Natural killer cell (primary cell): ENCODE measurements around the gene PIGT. TPM values are rescaled to one million over a fixed set of nuclear protein-coding genes. Genes with fewer than 3 reads are reported as not detected.

Experiments used
- ATAC-seq, 3 donors: fragments of 150-1000 bp in 2 of 3; fragments of 200-7000 bp in 1 of 3; cut with Tn5 transposase; 1 replicate in 1 of 3; 2 replicates in 2 of 3; pipeline ENCODE4 v1.10.0; 2021; ENCODE audit warnings: mild to moderate bottlenecking in 2 of 3, moderate library complexity in 2 of 3
- DNase-seq, 2 donors: peaks; one replicate each; pipeline versions ENCODE4 v3.0.0 to v3.0.0-alpha.2; 2013 to 2021; ENCODE audit warnings: mixed read lengths in 1 of 2
- H3K27ac ChIP-seq: one replicate; pipeline ENCODE4 v1.5.1; 2013; ENCODE audit warnings: mild to moderate bottlenecking, low read length
- H3K27me3 ChIP-seq: one replicate; pipeline ENCODE4 v1.6.1; 2013; ENCODE audit warnings: low read length; ENCODE audit not compliant: control insufficient read depth, insufficient read depth
- H3K36me3 ChIP-seq: one replicate; pipeline ENCODE4 v1.6.1; 2013; ENCODE audit warnings: low read length; ENCODE audit not compliant: control insufficient read depth, insufficient read depth
- H3K4me1 ChIP-seq: one replicate; pipeline ENCODE4 v1.6.1; 2013; ENCODE audit warnings: low read length; ENCODE audit not compliant: control insufficient read depth, insufficient read depth
- H3K4me3 ChIP-seq: one replicate; pipeline ENCODE4 v1.5.1; 2013; ENCODE audit warnings: low read length
- H3K9me3 ChIP-seq: one replicate; pipeline ENCODE4 v1.6.1; 2013; ENCODE audit warnings: low read length; ENCODE audit not compliant: control insufficient read depth, insufficient read depth
- H3K27ac Mint-ChIP-seq, 2 donors: one replicate each; pipeline ENCODE4 v1.8.0; 2022; ENCODE audit warnings: mild to moderate bottlenecking in 2 of 2, mixed read lengths in 2 of 2, moderate library complexity in 1 of 2
- H3K27me3 Mint-ChIP-seq, 2 donors: one replicate each; pipeline ENCODE4 v1.8.0; 2022; ENCODE audit warnings: low read depth in 2 of 2, mixed read lengths in 2 of 2
- H3K36me3 Mint-ChIP-seq: one replicate; pipeline ENCODE4 v1.8.0; 2022; ENCODE audit warnings: mixed read lengths
- H3K4me1 Mint-ChIP-seq, 2 donors: one replicate each; pipeline ENCODE4 v1.8.0; 2022; ENCODE audit warnings: mixed read lengths in 2 of 2
- H3K4me3 Mint-ChIP-seq: one replicate; pipeline ENCODE4 v1.8.0; 2022; ENCODE audit warnings: mild to moderate bottlenecking, moderate library complexity, mixed read lengths
- H3K9me3 Mint-ChIP-seq, 2 donors: one replicate each; pipeline ENCODE4 v1.8.0; 2022; ENCODE audit warnings: mixed read lengths in 2 of 2
- WGBS: methylation state at CpG from one replicate; pipeline ENCODE4 v1.1.7; 2013; ENCODE audit warnings: missing lambda C conversion rate; ENCODE audit not compliant: insufficient coverage; 5-methylcytosine and 5-hydroxymethylcytosine counted together
- intact Hi-C: fragments of 100-400 bp; cut with micrococcal nuclease; formaldehyde crosslinking; loops from one replicate; pipeline ENCODE4 v1.14.2; 2022
- total RNA-seq, 4 donors: library from RNA; stranded (reverse); fragments of 120-200 nt in 1 of 4; gene quantifications; one replicate each; pipeline versions ENCODE4 v1.2.3 to v1.2.4, GENCODE V29; 2013 to 2022
- TF ChIP-seq, protein P1 (sequence below): fragments of 200-600 bp; IDR thresholded peaks from one replicate; pipeline ENCODE4 v1.8.0; 2022; ENCODE audit warnings: antibody characterized with exemption

PIGT gene
- total RNA-seq, 3 donors from 2014 or later (not counting 1 experiment from before 2014, with no cell fraction given): 173 to 190 (median 187) TPM

DNA sequence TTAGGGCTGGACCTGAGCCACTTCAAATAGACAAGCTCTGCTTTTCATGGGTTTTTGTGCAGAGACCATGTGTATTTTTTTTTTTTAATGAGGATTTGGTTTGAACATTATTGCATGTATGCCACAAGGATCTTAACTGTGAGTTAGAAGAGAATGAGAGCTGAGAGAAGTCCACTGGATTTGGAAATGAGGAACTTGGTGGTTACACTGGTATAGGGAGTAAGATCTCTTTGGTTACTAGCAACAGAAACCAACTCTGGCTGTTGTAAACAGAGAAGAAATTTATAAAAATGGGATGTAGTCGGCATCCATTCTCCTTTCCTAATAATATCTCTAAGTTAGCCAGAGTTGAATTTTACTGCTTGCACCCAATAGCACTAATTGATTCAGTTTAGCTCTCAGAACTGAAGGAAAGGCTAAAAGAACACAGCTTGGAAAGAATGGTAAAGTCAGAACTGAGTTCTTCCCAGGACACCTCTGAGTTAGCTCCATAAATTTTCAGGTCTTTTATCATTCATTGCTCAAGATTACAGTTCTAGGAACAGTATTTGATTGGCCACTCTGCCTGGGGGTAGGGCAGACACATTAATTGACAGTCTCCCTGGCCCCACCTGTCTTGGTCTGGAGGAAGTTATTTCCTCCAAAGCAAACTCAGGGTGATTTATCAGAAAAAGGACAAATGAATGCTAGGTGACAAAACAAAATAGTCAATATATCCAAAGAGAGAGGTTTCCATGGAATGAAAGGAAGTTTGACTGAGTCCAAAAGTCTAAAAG lies 49.7 kb downstream of the PIGT start:
- Histone ChIP-seq H3K27ac (no peak overlapping the region), H3K27me3 (peaks cover 19% of the 10 kb centered on the region), H3K4me1 (peaks cover 12% of the 10 kb centered on the region), H3K9me3 (no peaks in the 10 kb centered on the region), H3K36me3 (no peaks in the 10 kb centered on the region), H3K4me3 (no peak overlapping the region)
- Mint-ChIP-seq H3K4me3 (no peak overlapping the region), H3K4me1 (peaks cover 0 to 7% of the 10 kb centered on the region in 2 donors), H3K27ac (no peak overlapping the region), H3K36me3 (no peaks in the 10 kb centered on the region), H3K27me3 (peaks cover 17 to 23% of the 10 kb centered on the region in 2 donors), H3K9me3 (no peaks in the 10 kb centered on the region)
- no peak for DNase-seq
- no peak for ATAC-seq
- WGBS: 0% methylated on average over 1 of the region's 1 CpG
- TF ChIP-seq, protein P1, sequence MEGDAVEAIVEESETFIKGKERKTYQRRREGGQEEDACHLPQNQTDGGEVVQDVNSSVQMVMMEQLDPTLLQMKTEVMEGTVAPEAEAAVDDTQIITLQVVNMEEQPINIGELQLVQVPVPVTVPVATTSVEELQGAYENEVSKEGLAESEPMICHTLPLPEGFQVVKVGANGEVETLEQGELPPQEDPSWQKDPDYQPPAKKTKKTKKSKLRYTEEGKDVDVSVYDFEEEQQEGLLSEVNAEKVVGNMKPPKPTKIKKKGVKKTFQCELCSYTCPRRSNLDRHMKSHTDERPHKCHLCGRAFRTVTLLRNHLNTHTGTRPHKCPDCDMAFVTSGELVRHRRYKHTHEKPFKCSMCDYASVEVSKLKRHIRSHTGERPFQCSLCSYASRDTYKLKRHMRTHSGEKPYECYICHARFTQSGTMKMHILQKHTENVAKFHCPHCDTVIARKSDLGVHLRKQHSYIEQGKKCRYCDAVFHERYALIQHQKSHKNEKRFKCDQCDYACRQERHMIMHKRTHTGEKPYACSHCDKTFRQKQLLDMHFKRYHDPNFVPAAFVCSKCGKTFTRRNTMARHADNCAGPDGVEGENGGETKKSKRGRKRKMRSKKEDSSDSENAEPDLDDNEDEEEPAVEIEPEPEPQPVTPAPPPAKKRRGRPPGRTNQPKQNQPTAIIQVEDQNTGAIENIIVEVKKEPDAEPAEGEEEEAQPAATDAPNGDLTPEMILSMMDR: no peak
- intact Hi-C loops: no loop called here

DNA sequence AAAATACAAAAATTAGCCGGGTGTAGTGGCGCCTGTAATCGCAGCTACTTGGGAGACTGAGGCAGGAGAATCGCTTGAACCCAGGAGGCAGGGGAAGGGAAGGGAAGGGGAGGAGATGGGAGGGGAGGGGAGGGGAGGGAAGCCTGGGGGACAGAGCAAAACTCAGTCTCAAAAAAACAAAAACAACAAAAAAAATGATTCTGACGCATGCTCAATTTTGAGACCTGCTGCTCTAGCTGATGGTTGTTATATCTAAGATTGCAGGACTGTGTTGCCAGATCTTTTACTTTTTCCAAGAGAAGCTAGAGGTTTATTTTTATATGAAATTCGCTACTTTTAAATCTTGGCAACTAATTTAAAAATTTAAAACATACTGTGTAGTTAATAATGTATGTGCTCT lies 51.2 kb downstream of the PIGT start:
- Histone ChIP-seq H3K27ac (no peak overlapping the region), H3K27me3 (peaks cover 27% of the 10 kb centered on the region), H3K4me3 (no peak overlapping the region), H3K9me3 (no peaks in the 10 kb centered on the region), H3K36me3 (no peaks in the 10 kb centered on the region), H3K4me1 (peaks cover 14% of the 10 kb centered on the region)
- WGBS: 95% methylated on average over 4 of the region's 6 CpGs
- H3K27ac Mint-ChIP-seq: no peak overlapping the region
- DNase-seq (no peak), ATAC-seq (no peak)
- peaks cover 25 to 26% of the 10 kb centered on the region in 2 donors for H3K27me3 Mint-ChIP-seq
- H3K4me1 Mint-ChIP-seq: peaks cover 0 to 7% of the 10 kb centered on the region in 2 donors
- no peaks in the 10 kb centered on the region for H3K9me3 Mint-ChIP-seq
- intact Hi-C loops: no loop called here
- H3K36me3 Mint-ChIP-seq: no peaks in the 10 kb centered on the region
- no peak overlapping the region for H3K4me3 Mint-ChIP-seq
- TF ChIP-seq, protein P1: no peak

DNA sequence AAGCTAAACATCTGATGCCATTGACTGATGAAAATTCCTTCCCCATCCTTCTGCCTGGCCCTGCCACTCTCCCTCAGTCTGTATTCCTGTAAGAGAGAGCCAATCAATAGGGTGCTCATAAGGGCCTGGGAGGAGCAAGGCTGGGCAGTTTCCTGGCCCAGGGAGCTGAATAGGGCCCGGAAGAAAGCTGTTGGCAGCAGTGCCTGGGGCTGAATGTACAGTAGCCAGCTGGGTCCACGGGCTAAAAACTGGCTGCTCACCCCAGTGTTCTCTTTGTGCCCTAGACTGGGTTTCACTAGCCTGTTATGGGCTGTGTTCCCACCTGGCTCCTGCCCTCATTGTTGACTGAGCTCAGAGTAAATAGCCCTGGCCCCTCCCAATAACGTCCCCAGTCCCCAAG lies 51.9 kb downstream of the PIGT start:
- ATAC-seq (no peak), DNase-seq (no peak)
- no peaks in the 10 kb centered on the region for H3K9me3 ChIP-seq
- H3K4me1 ChIP-seq: peaks cover 14% of the 10 kb centered on the region
- H3K27ac ChIP-seq: no peak overlapping the region
- H3K27ac Mint-ChIP-seq: no peak overlapping the region
- intact Hi-C loops: no loop called here
- TF ChIP-seq, protein P1: no peak
- H3K27me3 Mint-ChIP-seq: peaks cover 28 to 29% of the 10 kb centered on the region in 2 donors
- peaks cover 0 to 7% of the 10 kb centered on the region in 2 donors for H3K4me1 Mint-ChIP-seq
- no peak overlapping the region for H3K4me3 ChIP-seq
- 92% methylated on average over 3 of the region's 3 CpGs for WGBS
- no peaks in the 10 kb centered on the region for H3K36me3 ChIP-seq
- H3K4me3 Mint-ChIP-seq: no peak overlapping the region
- H3K36me3 Mint-ChIP-seq: no peaks in the 10 kb centered on the region
- H3K27me3 ChIP-seq: peaks cover 27% of the 10 kb centered on the region
- H3K9me3 Mint-ChIP-seq: no peaks in the 10 kb centered on the region
